GM12892 (cell line): Measurements from ENCODE around the gene CCDC88C.

Source experiments
- DNase-seq: peaks from one replicate; pipeline ENCODE4 v3.0.0; 2011; ENCODE audit not compliant: insufficient read length
- FAIRE-seq: peaks from 2 replicates; lab custom pipeline; 2011; peaks lifted over from hg19 to GRCh38; lab: Jason Lieb, UNC
- POLR2A ChIP-seq: IDR thresholded peaks from 2 replicates; pipeline ENCODE4 v1.6.1; 2011; ENCODE audit warnings: low read depth, low read length, control low read depth
- POLR2AphosphoS5 ChIP-seq: IDR thresholded peaks from 2 replicates; pipeline ENCODE4 v1.6.1; 2011; ENCODE audit warnings: low read depth, low read length, control low read depth
- TAF1 ChIP-seq: IDR thresholded peaks from 2 replicates; pipeline ENCODE4 v1.6.1; 2011; ENCODE audit warnings: low read depth, mild to moderate bottlenecking, control low read depth, low read length, borderline replicate concordance

Gene CCDC88C

GRCh38 chr14:91372671-91373495, 44.7 kb downstream of the CCDC88C start:
- FAIRE-seq (no peak), DNase-seq (no peak)
- TF ChIP-seq POLR2A (no peak; the same call in 1 of the 2 replicates), TAF1 (no peak), POLR2AphosphoS5 (peak; percentile 77)

GRCh38 chr14:91371990-91372375, 45.6 kb downstream of the CCDC88C start:
- FAIRE-seq = peak; percentile 50
- no peak for TF ChIP-seq POLR2A
- no peak for TF ChIP-seq POLR2AphosphoS5
- TF ChIP-seq TAF1 = no peak

GRCh38 chr14:91371011-91371989, 46.3 kb downstream of the CCDC88C start:
- peak; percentile 17 for FAIRE-seq
- TF ChIP-seq TAF1 (no peak), POLR2A (no peak), POLR2AphosphoS5 (no peak)
- DNase-seq = no peak

More at GRCh38 chr14:91371990-91372375, 45.6 kb downstream of the CCDC88C start:
- DNase-seq = no peak

- TF ChIP-seq POLR2AphosphoS5 = no peak; the same call in 1 of the 2 replicates
- no peak for TF ChIP-seq POLR2A
- no peak for TF ChIP-seq TAF1
- peak; percentile 64 for FAIRE-seq
Observed at GRCh38 chr14:91369628-91370445, 47.8 kb downstream of the CCDC88C start.

GRCh38 chr14:91368776-91369416, 48.7 kb downstream of the CCDC88C start:
- TF ChIP-seq TAF1 (no peak), POLR2A (no peak), POLR2AphosphoS5 (no peak)

More at GRCh38 chr14:91369628-91370445, 47.8 kb downstream of the CCDC88C start:
- no peak for DNase-seq

GRCh38 chr14:91367173-91368171, 50.1 kb downstream of the CCDC88C start:
- FAIRE-seq (peak; percentile 100), DNase-seq (peak; percentile 73)

More at GRCh38 chr14:91368776-91369416, 48.7 kb downstream of the CCDC88C start:
- FAIRE-seq (no peak), DNase-seq (no peak)

GRCh38 chr14:91366749-91367148, 50.9 kb downstream of the CCDC88C start:
- FAIRE-seq = no peak
- TF ChIP-seq POLR2A (no peak), POLR2AphosphoS5 (no peak), TAF1 (no peak)
- no peak for DNase-seq

More at GRCh38 chr14:91367173-91368171, 50.1 kb downstream of the CCDC88C start:
- 0 out of 2 replicates have a peak, but pooled peaks have one; percentile 22 for TF ChIP-seq TAF1
- TF ChIP-seq POLR2AphosphoS5 = no peak; the same call in 1 of the 2 replicates
- TF ChIP-seq POLR2A = no peak; the same call in 1 of the 2 replicates

- FAIRE-seq (peak; percentile 54), DNase-seq (no peak)
- TF ChIP-seq TAF1 (no peak), POLR2AphosphoS5 (no peak), POLR2A (no peak)
Observed at GRCh38 chr14:91365552-91365951, 52.1 kb downstream of the CCDC88C start.

- FAIRE-seq = no peak
- no peak for DNase-seq
- TF ChIP-seq POLR2A (peak; percentile 38; the same call in 1 of the 2 replicates), POLR2AphosphoS5 (no peak; the same call in 1 of the 2 replicates)
Observed at GRCh38 chr14:91364524-91365270, 52.9 kb downstream of the CCDC88C start.
